Measurements from ENCODE around the gene RBM19.

The RBM19 gene

DNA sequence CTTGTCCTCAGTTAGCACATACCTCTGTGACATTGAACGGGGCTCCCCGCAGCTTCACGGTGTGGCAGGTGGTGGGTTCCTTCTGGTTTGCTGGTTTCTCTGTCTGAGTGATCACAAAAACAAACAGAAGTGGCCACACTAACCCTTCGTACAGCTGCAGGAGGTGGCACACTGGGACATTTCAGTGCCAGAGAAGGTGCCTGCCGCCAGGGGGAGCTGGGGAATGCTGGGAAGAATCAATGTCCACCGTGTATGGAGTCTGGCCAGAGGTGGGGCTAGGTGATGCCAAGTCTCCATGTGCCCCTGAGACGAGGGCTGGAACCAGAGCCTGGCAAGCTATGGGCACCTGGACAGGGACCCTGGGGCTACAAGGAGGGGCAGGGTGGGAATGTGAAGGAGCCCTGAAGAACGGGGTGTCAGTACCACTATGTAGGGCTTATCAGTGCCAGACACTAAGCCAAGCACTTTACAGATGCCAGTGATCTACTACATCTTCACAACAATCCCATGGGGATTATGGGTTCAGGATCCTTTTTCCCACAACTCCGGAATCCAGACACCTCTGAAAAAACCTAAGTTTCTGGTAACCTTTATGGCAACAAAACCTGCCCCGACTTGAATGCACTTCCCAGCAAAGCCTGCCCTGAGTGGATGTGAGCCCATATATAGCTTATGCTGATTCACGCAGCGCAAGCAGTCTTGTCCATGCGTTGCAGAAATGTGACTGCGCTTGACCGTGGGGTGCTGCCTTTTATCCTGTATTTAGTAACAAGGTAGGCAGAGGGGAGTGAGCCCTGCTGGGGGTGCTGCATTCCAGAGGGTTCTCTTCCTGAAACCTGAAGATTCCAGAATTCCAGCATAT, 10.8 kb downstream of the RBM19 start:
- DNase-seq (ENCODE audit: low read depth): no peak

DNA sequence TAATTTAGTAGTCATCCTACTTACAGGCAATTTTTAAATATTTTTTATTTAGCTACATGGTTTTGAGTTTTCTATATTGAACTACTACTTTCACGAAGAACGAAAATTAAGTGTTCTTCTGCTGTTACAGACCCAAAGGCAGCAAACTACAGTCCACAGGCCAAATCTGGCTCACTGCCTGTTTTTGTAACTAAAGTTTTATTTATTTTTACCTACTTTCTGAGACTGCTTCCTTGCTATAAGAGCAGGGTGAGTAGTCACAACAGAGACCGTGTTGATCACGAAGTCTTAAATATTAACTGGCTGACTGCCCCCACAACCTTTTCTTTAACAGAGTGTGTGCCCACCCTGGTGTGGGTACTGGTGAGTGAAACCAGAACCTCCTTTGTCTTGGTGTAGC, 11.6 kb downstream of the RBM19 start:
- no peak for DNase-seq (ENCODE audit: low read depth)

DNA sequence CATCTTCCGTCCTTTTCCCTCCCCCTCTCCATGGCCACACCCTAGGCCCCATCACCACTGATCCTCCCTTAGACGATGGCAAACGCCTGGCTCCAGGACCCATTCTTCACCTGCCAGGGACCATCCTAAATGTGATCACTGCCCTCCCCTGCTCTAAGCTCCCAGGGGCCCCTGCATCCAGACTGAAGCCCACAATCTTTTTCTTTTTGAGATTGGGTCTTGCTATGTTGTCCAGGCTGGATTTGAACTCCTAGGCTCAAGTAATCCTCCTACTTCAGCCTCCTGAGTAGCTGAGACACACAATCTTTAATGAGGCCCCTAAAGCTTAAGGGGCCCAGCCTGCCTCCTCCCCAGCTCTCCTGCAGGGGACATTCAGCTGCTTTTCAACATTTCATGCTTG, 15.3 kb downstream of the RBM19 start:
- no peak for DNase-seq (ENCODE audit: low read depth)

DNA sequence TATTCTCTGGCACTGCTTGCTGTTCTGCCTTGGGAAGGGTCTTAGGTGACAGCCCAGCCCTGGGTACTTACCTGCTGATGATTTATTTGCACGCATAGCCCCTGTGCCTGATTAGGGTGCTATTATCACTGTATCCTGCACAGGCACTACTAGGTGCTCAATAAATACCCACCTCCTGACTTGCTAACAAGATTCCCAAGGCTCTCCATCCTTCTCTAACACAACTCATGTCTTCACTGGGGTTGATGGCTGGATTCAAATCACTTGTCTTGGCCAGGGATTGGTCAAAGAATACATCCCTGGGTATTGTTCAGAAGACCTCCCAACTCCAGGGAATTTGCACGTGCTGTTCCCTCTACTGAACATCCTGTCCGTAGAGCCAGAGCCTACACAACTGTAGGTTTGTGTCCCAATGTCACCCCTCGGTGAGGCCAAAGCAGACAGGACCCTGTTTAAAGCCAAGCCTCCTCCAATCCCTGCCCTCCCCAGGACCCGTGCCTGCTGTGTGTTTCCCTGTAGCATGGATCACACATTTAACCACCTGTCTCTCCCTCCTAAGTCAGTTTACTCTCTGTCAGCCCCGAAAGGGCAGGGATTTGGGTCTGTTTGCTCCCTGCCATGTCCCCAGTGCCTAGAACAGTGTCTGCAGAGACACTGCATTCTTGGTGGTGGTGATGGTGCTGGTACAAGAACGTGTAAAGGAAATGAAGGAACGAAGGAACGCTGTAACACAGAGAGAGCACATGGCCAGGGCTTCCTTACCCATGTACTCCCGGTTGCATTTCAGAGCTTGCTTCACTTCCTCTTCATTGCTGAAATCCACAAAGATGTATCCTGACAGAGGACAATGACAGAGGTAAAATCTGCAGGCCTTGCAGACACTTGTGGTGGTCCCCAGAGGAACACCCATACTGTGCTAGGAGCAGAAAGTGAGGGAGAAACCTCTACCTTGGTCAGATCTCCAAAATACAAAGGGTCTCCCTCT, 16.5 kb downstream of the RBM19 start:
- no peak for DNase-seq (ENCODE audit: low read depth)

DNA sequence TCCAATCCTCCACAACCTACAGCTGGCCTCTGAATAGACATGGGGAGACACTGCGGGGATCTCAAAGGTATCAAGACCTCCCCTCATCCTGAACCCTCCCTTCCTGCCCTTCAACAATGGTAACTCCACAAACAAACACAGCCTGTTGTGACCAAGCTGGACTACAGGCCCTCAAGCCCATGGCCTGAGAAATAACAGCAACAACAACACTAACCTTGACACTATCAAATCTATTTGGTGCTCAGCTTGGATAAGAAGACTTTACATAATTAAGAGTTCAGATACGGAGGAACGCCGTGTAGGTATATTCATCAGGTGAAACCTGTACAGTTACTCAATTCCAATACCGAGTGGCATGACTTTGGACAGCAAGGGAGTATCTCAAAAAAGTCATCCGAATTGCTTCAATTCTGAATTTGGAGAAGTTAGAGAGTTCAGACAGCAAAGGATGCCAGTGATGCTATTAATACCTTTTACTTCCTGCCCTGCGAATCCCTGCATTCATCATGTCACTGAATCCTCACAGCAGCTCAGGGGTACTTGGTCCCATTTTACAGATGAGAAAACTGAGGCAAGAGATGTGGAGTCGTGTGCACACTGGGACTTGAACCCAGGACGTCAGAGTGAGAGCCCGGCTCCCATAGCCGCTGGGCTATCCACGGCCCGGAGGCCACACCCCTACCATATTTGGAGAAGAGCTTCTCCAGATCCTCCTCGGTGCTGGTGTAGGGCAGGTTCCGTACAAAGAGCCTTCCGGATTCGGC, 17.8 kb downstream of the RBM19 start:
- DNase-seq (ENCODE audit: low read depth): no peak

DNA sequence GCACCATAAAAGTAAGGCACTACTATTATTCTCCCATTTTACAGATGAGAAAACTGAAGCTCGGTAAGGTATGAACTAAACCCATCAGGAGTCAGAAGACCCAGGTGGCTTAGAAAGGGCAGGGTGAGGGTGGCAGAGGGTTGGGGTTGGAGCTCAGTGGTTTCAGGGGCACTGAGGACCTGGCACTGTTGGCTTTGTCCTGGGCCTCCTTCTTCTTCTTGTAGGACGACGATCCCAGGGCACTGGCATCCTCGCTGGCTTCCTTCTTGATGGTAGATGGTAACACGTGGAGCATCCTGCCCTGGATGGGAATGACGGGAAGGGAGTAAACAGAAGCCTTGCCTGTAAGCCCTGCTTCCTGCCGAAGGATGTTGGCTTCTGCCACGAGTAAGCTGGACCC, 19.9 kb downstream of the RBM19 start:
- no peak for DNase-seq (ENCODE audit: low read depth)

DNA sequence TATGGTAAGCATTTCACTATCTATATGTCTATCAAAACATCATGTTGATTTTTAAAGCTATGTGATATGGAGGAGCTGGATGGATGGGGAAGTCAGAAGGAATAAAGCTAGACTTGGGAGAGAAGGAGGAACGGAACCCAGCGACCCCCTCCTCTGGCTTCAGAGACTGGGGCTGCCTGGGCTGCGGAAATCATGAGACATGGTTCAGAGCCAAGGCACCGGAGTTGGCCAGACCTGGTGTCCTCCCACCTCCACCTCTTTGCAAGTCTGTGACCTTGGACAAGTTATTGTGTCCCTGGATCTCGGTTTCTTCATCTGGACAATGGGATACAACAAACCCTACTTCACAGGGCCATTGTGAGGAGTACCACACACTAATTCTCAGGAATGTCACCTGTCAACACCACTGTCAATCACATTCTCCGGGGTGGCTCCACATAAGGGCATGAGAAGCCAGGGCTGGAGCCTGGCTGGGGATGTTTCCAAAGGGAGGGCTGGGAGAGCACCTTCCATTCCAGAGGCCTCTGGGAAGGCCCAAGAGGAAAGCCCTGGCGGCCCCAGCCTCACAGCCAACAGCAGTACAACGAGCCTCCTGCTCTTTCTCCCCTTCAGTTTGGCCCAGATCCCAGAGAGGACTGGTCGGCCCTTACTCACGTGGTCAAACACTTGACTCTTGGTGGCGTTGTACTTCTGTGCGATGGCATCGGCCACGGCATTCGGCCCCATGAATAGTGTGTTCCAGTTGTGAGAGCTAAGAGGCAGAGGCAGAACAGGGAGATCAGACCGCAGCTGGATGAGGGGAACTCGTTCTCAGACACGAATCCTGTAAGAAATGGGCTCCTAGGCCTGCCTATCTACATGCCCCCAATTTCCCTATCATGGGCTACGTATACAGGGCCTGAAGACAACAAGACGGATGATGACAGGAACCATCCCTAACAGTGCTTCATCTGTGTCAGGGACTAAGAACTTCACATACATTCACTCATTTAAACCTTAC, 20.7 kb downstream of the RBM19 start:
- DNase-seq (ENCODE audit: low read depth): no peak

DNA sequence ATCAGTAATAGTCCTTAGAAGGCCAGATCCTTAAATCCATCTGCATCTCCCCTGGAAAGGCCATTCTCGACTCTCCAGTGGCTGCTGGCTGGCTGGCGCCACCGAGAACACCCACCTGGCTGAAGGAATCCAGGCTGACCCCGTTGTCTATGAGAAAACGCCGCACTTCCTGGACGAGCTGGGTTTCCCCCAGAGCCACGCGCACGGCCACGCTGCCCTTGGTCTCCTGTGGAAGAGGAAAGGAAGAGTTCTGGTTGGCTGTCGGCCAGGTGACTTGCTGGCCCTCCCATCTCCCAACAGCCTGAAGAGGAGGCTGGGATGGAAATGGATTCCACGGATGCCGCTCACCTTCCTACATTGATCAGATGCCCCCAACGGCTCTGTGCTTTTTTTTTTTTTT, 23.9 kb downstream of the RBM19 start:
- no peak for DNase-seq (ENCODE audit: low read depth)

DNA sequence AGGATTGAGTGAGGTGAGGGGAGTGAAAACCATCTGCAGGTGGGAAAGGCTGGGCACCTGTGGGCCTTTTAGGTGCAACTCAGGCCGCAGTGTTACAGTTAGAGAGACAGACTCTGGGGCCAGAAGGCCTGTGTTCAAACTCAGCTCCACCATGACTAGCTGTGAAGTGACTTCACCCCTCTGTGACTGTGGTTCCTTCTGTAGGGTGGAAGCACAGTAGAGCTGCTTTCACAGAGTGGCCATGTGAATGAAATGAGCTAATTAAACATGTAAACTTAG, 25.0 kb downstream of the RBM19 start:
- DNase-seq (ENCODE audit: low read depth): no peak

DNA sequence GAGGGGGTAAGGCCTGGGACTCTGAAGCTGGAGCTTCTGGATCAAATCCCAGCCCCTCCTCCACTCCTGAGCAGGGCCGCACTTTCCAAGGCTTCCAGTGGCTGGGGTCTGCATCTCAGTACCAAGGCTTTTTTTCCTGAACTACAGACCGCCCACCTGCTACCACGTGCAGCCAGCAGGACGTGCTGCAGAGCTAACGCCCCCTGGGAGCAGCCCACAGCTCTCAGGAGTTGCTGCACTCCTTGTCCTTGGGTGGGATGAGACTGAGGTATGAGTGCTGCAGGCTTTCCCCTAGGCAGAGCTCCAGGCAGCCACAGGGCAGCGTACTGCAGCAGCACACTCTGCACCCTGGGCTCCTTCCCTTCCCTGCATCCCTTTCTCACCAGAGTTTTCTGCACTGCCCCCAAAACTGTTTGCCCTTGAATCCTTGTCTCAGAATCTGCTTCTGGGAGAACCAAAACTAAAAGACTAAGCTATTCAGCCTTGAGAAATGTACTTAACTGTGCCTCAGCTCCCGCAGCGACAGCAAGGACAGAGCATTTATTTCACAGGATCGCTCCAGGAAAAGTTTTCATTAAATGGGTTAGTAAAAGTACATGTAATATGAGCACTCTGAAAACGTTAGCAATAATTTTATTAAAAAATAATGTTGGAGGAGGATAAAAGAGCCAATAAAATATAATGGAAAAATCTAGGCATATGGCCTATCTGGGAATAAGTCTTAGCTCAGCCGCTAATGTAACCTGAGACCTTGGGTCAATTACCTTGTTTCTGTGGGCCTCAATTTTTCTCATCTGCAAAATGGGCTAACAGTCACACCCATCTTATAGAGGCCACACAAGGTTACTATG, 25.5 kb downstream of the RBM19 start:
- no peak for DNase-seq (ENCODE audit: low read depth)

DNA sequence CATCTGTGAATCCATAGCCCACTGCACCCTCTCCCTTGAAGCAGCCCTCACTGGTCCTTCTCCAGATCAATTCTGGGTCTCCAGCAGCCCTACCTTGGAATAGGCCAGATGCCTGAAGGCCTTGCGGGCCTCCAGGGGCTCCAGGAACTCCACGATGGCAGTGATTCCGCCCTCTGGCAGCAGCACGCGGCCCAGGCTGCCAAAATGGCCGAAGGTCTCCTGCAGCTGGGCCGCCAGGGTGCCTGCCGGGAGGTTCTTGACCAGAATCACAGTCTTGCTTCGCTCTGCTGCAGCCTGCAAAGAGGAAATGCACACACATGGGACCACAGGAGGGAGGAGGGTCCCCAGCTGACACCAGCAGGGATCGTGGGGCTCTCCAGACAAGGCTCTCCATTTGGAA, 26.3 kb downstream of the RBM19 start:
- no peak for DNase-seq (ENCODE audit: low read depth)

DNA sequence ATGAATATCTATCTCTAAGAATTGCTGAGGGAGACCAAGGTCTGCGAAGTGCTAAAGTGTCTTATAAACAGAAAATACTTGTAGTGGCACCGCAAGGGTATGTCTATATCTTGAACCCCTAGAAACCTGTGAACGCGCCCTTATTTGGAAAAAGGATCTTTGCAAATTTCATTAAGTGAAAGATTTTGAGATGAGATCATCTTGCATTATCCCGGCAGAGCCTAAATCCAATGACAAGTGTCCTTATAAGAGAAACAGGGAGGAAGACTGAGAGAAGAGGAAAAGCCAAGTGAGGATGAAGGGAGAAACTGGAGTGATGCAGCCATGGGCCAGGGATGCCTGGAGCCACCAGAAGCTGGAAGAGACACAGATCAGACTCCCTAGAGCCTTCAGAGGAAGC, 27.7 kb downstream of the RBM19 start:
- DNase-seq (ENCODE audit: low read depth): no peak

DNA sequence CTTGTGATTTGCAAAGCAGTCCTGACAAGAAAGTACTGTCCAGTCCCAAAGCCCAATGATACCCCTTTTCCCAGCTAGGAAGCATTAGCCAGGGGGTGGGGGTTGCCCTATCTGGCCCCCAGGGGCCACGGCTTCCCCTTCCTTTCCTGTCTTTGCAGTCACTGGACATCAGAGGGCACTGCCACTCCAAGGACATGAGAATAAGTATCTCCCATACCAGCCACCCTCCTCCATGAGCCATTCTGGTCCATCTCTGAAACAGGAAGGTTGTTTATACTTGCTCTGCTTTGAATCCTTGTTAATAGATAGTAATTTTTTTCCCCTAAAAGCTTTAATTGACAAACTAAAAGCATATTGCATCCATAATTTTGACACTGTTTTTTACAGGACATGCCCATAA, 29.7 kb downstream of the RBM19 start:
- no peak for DNase-seq (ENCODE audit: low read depth)

DNA sequence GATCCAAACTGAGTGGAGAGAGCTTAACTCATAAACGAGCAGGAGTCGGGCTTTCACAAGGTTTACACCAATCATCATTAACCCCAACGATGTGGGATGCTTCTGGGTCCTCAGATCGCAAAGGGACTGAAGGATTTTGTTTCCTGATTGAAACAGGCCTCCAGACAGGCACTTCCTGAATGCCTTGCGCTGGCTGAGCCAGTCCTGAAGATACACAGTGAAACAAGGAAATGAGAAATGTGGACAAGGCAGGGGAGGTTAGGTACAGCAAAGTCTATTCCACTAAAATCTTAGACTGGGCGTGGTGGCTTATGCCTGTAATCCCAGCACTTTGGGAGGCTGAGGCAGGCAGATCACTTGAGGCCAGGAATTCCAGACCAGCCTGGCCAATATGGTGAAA, 30.7 kb downstream of the RBM19 start:
- DNase-seq (ENCODE audit: low read depth): no peak

DNA sequence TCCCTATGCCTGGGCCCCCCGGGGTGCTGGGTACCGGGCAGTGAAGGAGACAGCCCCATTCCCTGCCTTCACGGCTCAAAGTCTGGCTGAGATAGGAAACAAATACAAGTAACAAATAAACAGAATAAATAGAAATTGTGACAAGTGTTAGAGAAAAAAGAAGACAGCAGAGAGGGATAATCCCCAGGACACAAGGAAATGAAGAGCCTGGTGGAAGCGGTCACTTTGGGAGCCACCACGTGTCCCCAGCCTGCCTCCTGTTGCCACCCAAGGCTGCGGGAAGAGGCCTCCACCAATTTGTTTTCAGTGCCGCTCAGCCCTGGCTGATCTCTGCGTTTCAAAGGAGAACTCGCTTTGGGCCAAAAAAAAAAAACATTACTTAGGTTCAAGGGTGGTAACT, 31.2 kb downstream of the RBM19 start:
- DNase-seq (ENCODE audit: low read depth): no peak

DNA sequence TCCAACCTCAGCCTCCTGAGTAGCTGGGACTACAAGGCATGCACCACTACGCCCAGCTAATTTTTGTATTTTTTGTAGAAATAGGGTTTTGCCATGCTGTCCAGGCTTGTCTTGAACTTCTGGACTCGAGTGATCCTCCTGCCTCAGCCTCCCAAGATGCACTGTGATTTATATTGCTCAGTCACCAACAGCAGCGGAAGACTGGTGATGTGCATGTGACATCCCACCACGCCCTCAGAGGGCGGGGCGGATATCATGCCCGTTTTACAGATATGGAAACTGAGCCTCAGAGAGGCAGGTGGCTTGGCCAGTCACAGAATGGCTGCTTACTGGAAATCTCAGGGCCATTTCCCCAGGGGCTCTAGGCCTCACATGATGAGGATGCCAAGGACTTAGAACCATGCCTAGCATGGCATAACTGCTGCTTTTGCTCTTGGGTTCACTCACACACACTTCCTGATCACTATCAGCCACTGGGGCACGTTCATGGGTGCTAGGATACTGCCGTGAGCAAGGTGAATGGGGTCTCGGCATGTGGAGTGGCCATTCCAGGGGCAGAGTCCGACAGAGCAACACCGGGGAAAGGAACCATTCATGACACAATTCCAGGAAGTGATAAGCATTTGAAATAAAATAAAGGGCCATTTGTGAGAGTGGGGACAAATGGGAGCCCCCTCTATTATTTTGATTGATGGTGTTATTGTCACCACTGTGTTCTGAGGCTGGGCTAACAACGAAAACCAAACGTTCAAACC, 31.9 kb downstream of the RBM19 start:
- no peak for DNase-seq (ENCODE audit: low read depth)

DNA sequence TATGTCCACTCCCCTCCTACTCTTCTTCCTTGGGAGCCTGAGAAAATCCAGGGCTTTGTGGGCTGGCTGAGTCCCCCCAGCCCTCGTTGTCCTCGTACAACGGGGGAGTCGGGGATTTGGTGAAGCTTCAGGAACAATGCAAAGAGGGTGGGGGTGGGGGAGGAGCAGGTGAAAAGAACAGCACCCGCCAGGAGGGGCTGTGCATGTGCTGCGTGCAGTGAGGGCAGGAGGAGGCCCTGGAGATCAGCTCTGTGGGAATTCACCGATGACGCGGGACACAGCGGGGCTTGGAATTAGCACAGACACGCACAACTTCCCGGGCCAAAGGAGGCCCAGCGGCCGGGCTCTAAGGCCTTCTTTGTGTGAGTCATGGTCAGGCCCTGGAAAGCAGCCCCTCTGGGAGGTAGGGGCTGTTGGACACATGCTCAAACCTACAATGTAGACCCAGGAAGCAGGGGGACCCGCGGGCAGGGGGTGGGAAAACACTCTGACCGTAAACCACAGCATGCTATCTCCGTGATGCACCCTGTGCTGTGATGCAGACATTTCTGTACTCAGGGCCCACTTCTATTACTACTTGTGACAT, 32.8 kb downstream of the RBM19 start:
- DNase-seq (ENCODE audit: low read depth): no peak

DNA sequence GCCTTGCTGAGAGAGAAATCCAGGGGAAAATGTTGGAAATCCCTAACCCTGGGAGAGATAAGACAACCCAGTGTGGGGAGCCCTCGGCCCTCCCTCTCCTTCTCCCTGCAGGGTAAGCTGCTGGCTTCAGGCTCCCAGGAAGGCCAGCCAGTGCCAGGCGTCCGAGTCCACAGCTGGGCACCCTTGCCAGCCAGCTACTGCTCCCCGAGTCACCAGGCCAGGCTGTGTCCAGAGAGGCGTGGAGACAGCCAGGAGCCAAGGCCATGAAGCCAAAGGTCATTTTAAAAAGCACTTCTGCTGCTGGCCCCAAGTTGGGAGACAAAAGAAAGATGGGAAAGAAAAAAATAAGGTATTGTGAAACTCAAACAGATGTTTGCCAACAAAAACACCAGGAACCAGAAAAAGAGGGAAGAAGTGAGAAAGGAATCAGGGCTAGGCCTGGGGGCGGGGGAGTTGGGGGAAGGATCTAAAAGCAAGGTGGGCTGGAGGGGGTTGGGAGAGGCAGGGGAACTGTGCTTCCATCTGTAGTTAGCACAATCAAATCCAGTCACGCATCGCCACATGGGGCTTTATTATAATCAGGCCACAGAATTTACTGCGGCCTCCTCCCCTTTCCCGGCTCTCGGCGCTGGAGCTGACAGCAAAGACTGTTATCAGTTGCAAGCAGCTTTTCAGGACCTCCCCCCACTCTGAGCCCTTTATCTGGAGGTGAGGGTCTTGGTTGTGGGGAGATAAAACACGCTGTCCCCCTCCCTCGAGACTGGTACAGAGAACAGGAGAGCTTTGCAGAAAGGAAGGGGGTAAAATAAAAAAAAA, 33.5 kb downstream of the RBM19 start:
- no peak for DNase-seq (ENCODE audit: low read depth)
